ENCODE data around the gene RAB40B. TPM values are rescaled to one million over a fixed set of nuclear protein-coding genes. Genes with fewer than 3 reads are reported as not detected.

The RAB40B gene
- total and polyA plus RNA-seq, 4 donors = 2.9 to 12.1 (median 10.5) TPM

- no peak for DNase-seq (ENCODE audit: low spot score)
- H3K27ac ChIP-seq (ENCODE audit: low read depth in 1 of 2, low read length in 2 of 2) = no peak overlapping the region
- H3K4me3 ChIP-seq (ENCODE audit: low read depth in 1 of 3, low read length in 3 of 3) = no peak overlapping the region
- no peak for TF ChIP-seq GABPA (IDR thresholded peaks at IDR 0.05 in 1 of 2, conservative IDR thresholded peaks at IDR 0.05 in 1 of 2)
- TF ChIP-seq RXRA (IDR thresholded peaks at IDR 0.05) = no peak
- no peak for TF ChIP-seq NR2F2 (IDR thresholded peaks at IDR 0.05)
- TF ChIP-seq ATF3 (IDR thresholded peaks at IDR 0.05) = no peak
- TF ChIP-seq HNF4G (IDR thresholded peaks at IDR 0.05) = no peak
- no peak for TF ChIP-seq CTCF (IDR thresholded peaks at IDR 0.05; ENCODE audit: low read depth, low read length, missing input control)
- no peak for TF ChIP-seq SP1 (IDR thresholded peaks at IDR 0.05)
- no peak for TF ChIP-seq FOXA2 (IDR thresholded peaks at IDR 0.05)
- TF ChIP-seq HNF4A (conservative IDR thresholded peaks at IDR 0.05) = no peak
- TF ChIP-seq JUND (IDR thresholded peaks at IDR 0.05) = no peak
- TF ChIP-seq EGR1 (IDR thresholded peaks at IDR 0.05; ENCODE audit: low read depth in 2 of 2) = no peak
- TF ChIP-seq TAF1 (conservative IDR thresholded peaks at IDR 0.05) = no peak
- TF ChIP-seq RAD21 (IDR thresholded peaks at IDR 0.05) = no peak
- no peak for TF ChIP-seq YY1 (IDR thresholded peaks at IDR 0.05)
- TF ChIP-seq ZBTB33 (IDR thresholded peaks at IDR 0.05) = no peak
- TF ChIP-seq FOXA1 (IDR thresholded peaks at IDR 0.05) = no peak
- TF ChIP-seq MAX (IDR thresholded peaks at IDR 0.05) = no peak
- TF ChIP-seq REST (IDR thresholded peaks at IDR 0.05) = no peak
- no peak overlapping the region for H3K9ac ChIP-seq (ENCODE audit: low read depth in 1 of 2, low read length in 2 of 2)
- H3K27me3 ChIP-seq (ENCODE audit: control insufficient read depth in 4 of 4, insufficient read depth in 4 of 4, low read length in 3 of 4) = no peaks in the 10 kb centered on the region
- peaks cover 0 to 5% (median 0%) of the 10 kb centered on the region in 4 donors for H3K4me1 ChIP-seq (ENCODE audit: control insufficient read depth in 4 of 4, insufficient read depth in 4 of 4, low read length in 3 of 4)
- 94% methylated on average over 16 of the region's 16 CpGs for WGBS
- H3K36me3 ChIP-seq (ENCODE audit: control insufficient read depth in 4 of 4, insufficient read depth in 3 of 4, low read depth in 1 of 4, low read length in 3 of 4) = peaks cover 11 to 30% (median 28%) of the 10 kb centered on the region in 4 donors
- H3K9me3 ChIP-seq (ENCODE audit: control insufficient read depth in 4 of 4, low read length in 3 of 4) = no peaks in the 10 kb centered on the region
Observed at GRCh38 chr17:82605939-82606600, 92.4 kb downstream of the RAB40B start.

Small RNA genes within 50 kb of the gene (small RNA-seq; reads per million reads assigned to genes)
- 0.07 reads per million for gene MIR4525

Other genes with a start within 250 kb of the RAB40B start
- gene CYBC1, start 247.9 kb downstream of the RAB40B start, total RNA-seq = 10 to 100 TPM; 25.9 to 44.0 TPM
- gene CYBC1, start 247.9 kb downstream of the RAB40B start, polyA plus RNA-seq = 10 to 100 TPM; 23.2 to 45.6 TPM
- 10 to 100 TPM; 24.8 to 87.5 TPM for gene NARF, start 240.0 kb downstream of the RAB40B start, total RNA-seq
- 10 to 100 TPM; 19.8 to 27.6 TPM for gene NARF, start 240.0 kb downstream of the RAB40B start, polyA plus RNA-seq
- 10 to 100 TPM; 13.4 to 16.2 TPM for gene FOXK2, start 179.0 kb downstream of the RAB40B start, total RNA-seq
- 1 to 10 TPM; 3.1 to 8.3 TPM for gene FOXK2, start 179.0 kb downstream of the RAB40B start, polyA plus RNA-seq
- gene WDR45B, start 50.3 kb downstream of the RAB40B start, total RNA-seq = 10 to 100 TPM; 28.2 to 40.9 TPM
- 10 to 100 TPM; 25.4 to 30.2 TPM for gene WDR45B, start 50.3 kb downstream of the RAB40B start, polyA plus RNA-seq
- 10 to 100 TPM; 10.1 to 15.5 TPM for gene FN3KRP, start 18.0 kb upstream of the RAB40B start, total RNA-seq
- 10 to 100 TPM; 10.9 to 11.2 TPM for gene FN3KRP, start 18.0 kb upstream of the RAB40B start, polyA plus RNA-seq
- gene FN3K, start 36.9 kb upstream of the RAB40B start, total RNA-seq = 10 to 100 TPM; 18.4 to 21.5 TPM
- 10 to 100 TPM; 24.4 to 28.7 TPM for gene FN3K, start 36.9 kb upstream of the RAB40B start, polyA plus RNA-seq
- 10 to 100 TPM; 29.8 to 34.6 TPM for gene TBCD, start 53.4 kb upstream of the RAB40B start, total RNA-seq
- gene TBCD, start 53.4 kb upstream of the RAB40B start, polyA plus RNA-seq = 10 to 100 TPM; 31.5 to 42.2 TPM
- not detected for gene ZNF750, start 141.3 kb upstream of the RAB40B start, total RNA-seq
- gene ZNF750, start 141.3 kb upstream of the RAB40B start, polyA plus RNA-seq = under 1 TPM; 0.02 to 0.08 TPM

All from liver (tissue), 10 donors.